D341Med (cell line): Measurements from ENCODE around the gene ALDOB.

Source experiments
- DNase-seq: peaks from one replicate; pipeline ENCODE4 v3.0.0; 2012; ENCODE audit warnings: low spot score

ALDOB gene

DNA sequence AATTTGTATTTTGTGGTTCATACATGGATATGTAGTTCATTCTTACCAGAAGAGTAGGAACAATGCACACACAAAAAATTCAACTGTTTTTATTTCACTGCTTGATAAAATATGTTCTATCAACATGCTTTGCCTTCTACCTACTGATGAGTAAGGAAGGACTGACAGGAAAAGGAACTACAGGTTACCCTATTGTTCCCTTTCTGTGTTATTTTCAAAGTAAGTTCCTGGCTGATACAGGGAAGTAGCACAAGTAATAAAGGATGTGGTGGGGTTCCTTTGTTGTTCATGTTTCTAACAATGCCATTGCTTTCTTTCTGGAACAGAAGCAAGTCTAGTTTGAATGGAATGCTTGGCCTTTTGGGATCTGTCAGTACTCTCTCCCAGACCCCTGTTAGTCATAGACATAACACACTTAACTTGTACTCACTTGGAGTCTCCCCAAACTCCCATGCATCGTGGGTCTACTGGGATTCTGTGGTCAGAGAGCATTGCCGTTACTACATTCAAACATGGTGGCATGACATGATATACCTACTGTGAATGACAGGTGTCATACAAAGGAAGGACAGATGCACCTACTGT, 20.2 kb upstream of the ALDOB start:
- no peak for DNase-seq

DNA sequence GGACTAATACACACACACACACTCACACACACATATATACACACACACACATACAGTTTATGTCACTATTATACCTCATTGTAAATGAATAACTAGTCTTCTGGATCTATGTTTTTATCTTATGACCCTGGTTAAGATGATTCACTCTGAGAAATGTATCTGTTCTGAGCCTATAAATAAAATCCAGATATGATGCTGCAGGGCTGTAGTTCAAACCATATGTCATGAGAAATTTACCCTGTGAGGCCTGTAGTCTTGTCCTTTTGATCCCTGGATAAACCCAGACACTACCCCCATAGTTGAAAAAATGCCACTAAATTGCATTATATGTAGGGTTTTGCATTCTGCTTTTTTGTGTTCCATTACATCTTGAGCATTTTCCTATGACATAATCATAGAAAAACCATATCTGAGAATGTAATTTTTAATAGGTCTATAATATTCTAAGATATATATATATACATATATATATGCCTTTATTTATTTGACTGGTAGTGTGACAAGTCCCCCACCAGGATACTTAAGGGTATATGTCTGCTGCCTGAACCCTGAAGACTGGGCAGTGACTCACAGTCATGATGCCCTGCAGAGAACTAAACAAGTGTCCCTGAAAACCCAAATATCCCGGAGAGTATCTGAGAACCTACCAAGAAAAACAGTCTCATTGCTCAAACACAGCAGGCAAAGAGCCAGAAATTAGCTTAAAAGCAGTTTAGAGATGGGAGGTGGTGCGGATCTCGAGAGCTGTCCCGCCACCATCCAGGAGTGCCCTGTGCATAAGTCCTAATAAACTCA, 18.4 kb upstream of the ALDOB start:
- DNase-seq = no peak

DNA sequence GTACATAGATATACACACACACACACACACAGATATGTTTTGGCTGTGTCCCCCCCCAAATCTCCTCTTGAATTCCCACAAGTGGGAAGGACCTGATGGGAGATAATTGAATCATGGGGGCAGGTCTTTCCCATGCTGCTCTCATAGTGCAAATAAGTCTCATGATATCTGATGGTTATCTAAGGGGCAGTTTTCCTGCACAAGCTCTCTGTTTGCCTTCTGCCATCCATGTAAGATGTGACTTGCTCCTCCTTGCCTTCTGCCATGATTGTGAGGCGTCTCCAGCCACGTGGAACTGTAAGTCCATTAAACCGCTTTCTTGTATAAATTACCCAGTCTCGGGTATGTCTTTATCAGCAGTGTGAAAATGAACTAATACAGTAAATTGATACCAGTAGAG, 15.9 kb upstream of the ALDOB start:
- no peak for DNase-seq

DNA sequence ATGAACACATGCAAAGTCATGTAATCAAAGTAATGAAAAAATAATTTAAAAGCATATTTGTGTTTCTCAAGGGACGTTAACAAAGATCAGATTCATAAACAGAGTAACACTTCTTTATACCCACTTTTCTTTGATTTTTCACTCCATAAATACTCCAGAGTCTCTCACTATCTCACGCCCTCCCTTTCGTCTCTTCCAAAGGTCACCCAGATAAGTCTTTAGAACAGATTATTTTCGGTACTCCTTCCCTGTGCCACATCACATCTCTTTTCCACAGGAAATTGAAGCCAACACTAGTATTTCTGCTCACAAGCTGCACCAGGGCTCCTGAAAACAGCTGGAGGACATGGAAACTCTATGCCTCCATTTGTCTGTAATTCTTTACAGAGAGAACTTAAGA, 15.4 kb upstream of the ALDOB start:
- no peak for DNase-seq

DNA sequence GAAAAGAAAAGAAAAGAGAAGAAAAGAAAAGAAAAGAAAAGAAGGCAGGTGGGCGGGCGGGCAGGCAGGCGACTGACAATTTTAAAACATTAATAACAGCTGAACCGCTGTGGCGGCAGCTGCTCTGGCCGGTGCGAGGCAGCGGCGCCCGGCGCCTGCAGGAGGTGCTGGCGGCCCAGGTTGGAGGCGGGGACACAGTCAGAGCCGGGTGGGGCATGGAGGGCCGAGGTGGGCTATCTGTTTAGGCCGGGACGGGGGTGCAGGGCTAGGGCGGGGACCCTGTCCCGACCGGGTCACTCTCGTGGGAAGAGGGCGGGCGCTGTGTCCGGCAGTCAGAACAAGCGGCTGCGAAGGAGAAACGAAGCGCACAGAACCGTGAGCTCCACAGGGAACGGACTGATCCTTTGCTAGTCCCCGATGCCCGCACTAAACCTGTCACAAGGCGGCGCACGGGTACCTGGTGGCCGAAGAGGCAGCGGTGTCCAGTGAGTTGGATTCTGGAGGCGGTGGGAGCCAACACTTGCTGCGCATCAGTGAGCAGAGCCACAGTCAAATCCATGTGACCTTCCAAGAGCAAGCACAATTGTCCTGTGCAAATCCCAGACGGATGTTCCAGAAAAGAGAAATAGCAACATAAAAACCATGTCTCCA, 13.6 kb upstream of the ALDOB start:
- peak; percentile 94 for DNase-seq

DNA sequence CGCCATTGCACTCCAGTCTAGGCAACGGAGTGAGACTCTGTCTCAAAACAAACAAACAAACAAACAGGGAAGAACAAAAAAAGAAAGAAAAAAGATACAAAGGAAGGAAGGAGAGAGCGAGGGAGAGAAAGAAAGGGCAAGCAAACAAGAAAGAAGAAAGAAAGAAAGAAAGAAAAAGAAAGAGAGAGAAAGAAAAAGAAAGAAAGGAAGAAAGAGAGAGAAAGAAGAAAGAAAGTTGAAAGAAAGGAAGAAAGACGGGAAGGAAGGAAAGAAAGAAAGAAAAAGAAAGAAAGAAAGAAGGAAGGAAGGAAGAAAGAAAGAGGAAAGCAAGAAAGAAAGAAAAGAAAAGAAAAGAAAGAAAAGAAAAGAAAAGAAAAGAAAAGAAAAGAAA, 13.1 kb upstream of the ALDOB start:
- DNase-seq = no peak

DNA sequence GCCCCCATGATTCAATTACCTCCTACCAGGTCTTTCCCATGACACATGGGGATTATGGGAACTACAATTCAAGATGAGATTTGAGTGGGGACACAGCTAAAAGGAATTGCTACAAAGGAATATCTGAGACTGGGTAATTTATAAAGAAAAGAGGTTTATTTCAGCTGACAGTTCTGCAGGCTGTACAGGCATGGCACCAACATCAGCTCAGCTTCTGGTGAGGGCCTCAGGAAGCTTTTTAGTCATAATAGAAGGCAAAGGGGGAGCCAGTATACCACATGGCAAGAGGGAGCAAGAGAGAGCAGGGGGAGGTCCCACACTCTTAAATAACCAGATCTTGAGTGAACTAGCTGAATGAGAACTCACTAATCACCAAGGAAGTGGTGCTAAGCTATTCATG, 11.2 kb upstream of the ALDOB start:
- DNase-seq = no peak

DNA sequence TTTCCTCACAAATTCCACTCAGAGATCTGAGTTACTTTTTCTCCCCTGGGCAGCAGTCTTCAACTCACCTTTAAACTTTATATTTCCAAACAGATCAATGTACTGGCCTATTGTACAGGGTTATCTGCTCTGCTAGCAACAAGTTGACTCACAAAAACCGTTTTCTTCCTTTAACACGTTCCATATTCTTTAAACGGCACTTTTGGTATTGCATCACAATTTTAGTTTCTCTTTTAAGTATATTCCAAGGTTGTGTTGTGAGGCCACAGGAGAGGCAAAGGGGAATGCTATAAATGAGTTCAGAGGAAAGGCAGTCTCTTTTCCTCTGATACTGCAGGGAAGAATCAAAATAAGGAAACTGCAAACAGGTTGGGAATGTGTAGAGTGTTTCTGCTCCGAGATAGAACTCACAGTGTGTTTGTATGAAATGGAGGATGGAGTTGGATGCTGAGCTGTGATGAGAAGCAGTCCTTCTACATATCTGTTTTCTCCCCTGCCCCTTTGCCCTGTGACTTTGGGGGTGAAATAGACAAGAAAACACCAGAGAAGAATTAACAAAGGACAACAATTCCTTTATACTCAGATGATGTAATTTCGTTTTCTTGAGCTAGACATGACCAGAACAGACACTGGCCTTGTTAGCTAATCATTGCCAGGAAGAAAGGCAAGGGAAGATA, 9.9 kb upstream of the ALDOB start:
- DNase-seq = no peak

DNA sequence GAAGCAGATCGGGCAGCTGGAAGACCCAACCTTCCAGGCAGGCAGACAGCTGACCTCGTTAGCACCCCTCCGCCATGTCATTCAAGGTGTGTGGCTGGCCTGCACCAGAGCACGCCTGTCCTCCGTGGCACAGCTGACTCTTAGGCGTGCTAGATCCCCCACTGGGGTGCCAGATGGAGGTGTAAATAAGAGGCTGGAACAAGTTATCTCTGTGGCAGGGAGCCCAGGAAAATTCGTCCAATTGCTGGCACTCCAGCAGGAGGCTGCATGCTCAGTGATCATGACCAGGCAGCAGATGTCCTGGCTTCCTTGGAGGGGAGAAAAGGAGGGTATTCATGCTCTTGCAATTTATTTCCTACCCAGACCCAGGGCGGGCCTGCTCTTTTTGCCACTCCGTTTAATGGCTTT, 7.8 kb upstream of the ALDOB start:
- peak; percentile 48 for DNase-seq

DNA sequence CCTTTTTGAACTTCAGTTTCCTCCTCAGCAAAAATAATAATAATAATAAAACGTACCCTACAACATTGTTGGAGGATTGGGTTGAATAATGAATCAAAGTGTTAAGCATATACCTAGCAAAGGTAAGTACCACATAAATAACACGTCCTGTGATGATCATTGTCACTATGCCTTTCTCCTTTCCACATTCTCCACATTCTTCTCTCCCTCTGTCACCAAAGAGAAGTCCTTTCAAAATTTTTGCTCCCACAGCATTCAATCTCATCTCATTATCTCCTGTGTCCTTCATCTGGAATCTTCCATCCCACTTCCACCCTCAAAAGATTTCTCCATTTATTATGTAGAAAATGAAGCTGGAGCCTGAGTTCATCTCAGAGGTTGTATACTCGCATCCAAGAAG, 7.2 kb upstream of the ALDOB start:
- no peak for DNase-seq

DNA sequence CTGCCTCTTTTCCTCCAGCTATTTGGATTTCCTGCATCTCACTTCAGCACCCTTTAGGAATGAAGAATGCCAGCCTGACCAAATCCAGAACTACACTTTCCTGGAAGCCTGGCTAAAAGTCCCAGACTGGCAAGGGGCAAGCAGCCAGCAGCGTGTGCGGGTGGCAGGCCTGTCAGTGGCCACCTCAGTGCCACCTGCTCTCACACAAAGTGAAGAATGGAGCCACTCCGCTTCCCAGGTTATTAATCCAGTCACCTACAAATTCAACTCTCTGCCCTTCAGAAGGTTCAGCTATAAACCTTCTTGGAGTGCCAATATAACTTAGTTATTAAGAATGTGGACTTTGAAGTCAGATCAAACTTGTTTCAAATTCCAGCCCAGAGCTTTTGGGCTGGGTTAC, 6.7 kb upstream of the ALDOB start:
- no peak for DNase-seq

DNA sequence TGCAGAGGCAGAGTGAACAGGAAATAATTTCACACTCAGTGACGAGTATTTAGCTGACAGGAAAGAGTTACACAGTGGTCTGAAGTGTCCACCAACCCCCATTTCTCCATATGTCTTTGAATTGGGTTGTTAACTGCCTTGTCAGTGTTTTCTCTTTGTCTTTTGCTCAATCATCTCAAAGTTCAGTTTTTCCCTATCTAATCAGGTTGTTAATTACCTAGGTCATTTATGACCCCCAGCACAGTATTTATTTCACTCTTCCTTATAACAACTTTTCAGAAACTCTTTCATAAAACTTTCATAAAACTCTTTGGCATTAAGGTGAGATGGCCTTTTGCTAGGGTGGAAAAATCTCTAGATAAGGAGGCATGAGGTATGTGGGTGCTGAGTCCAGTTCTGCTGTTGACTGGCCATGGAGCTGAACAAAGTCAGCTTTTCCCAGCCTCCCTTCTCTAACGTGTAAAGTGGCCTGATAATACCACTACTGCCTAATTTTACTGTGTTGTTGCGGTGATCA, 5.2 kb upstream of the ALDOB start:
- no peak for DNase-seq

DNA sequence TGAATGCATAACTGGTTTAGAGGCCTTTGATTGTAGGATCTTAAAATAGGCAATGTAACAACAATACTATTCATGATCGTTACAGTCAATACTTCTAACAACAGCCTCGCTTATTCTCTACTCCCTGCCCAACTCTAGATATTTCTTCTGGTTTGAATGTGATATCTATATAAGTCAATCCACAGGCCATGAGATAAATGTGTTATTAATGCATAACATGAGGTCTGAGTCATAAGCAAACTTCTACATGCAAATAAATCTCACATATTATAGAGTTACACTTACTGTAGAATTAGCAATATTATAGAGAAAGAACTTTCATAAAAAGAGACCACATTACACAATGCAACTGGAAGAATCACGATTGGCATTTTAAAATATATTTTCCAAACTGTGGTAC, 2.9 kb upstream of the ALDOB start:
- DNase-seq = no peak

DNA sequence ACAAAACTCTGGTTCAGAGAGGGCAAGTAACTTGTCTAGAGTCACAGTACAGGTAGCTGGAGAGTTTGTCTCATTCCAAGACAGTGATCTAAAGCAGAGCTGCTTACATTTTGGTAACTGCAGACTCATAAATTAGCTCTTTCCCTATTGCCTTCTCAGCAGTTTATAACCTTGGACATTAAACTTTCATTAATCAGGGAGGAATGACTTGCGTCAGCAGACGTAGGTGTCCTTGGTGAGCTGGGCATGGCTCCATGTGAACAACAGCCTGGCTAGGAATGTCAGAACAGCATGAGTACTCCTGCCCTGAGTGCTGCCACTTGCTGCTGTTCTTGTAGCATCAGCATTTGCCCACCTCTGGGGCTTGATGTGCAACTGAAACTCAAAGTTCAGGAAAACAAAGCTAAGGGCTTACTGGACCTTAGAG, 2.2 kb upstream of the ALDOB start:
- no peak for DNase-seq

DNA sequence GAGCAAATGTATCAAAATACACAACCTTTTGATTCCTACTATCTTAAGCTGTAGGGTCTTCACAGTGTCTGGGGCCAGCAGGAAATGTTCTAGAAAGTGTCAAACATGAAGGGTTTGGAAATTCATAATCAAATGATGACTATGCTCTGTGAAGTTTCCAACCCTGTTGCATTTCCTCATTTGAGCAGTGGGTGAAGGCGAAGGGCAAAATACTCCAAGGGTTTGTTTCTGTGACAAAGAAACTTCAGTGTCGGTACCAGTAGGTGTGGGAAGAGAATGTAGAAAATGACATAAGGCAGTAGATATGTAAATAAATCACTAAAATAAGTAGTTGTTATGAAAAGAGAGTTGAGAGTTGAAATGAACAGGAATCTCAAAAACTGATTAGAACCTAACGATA, 576 bp downstream of the ALDOB start:
- no peak for DNase-seq

DNA sequence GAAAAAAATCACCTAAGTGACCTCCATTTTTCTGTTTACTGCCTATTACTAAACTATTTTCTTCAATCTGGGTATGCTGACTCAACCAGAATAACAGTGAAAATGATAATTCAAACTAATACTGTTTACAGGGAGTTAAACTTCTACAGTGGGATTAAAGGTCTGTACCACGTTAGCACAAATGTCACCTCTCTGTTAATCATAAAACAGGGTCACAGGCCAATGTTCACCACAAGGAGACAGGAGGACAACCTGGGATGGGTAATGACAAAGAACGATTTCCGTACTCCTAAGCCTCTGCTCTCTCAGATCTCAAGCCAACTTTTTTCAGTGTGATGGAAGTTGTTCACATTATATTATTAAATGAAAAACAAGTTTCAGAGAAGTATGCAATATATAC, 2.3 kb downstream of the ALDOB start:
- no peak for DNase-seq

DNA sequence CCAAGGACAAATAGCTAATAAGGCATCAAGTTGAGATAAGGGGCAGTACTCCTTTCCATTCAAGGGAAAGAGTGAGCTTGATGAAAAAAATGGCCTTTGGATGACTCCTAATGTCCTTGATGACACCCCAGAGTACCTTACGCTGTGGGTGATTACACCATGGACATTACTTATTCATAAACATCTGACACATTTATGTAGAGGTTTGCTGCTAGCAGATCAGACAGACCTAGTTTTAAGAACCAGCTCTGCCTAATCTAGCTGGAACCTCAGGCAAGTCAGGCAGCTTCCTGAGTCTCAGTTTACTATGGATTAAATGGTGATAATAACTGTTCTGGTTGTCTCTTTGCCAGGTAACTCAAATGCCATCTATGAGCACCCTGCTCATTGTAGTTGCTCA, 2.8 kb downstream of the ALDOB start:
- no peak for DNase-seq

DNA sequence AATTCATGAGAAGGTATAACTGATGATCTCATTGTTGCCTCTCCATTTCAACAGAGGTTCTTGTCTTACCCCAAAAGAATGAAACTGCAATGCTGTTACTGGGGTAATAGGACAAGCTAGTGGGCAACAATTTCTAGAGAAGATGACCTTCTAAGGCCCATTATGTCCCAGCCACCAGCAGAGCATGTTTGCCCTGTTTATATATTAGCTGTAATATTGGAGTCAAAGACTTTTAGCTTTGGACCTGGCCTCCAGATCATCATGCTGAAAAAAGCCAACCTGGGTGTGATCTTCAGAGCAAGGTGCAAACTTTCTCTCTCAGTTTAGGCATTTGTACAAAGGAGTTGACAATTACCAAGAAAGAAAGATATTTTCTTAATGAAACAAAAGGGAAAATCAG, 3.4 kb downstream of the ALDOB start:
- DNase-seq = no peak

DNA sequence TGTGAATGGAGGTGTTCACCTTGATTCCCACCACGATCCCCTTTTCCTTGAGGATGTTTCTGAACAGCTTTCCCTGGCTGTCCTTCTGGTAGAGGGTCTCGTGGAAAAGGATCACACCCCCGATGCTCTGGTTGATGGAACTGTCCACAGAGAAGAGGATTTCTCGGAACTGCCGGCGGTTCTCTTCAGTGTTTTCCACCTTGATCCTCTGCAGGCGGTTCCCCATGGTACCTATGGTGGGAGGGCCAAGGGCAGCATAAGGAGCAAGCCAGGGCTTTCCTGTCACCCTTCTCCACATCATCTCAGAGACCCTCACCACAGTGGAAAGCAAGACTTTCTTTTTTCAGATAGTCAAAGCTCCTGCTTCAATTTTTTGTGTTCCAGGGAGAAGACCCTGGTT, 5.8 kb downstream of the ALDOB start:
- DNase-seq = no peak

DNA sequence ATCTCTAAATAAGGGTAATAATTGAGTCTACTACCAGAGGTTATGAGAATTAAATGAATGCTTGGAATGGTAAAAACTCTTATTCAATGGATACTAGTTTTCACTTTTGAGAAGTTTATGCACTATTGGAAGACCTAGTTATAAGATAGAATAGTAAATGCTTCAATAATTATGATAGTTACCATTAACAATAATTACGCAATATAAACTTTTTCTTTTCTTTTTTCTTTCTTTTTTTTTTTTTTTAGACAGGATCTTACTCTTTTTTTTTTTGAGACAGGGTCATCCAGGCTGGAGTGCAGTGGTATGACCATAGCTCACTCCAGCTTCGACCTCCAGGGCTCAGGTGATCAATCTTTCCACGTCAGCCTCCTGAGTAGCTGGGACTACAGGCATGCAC, 6.7 kb downstream of the ALDOB start:
- DNase-seq = no peak

DNA sequence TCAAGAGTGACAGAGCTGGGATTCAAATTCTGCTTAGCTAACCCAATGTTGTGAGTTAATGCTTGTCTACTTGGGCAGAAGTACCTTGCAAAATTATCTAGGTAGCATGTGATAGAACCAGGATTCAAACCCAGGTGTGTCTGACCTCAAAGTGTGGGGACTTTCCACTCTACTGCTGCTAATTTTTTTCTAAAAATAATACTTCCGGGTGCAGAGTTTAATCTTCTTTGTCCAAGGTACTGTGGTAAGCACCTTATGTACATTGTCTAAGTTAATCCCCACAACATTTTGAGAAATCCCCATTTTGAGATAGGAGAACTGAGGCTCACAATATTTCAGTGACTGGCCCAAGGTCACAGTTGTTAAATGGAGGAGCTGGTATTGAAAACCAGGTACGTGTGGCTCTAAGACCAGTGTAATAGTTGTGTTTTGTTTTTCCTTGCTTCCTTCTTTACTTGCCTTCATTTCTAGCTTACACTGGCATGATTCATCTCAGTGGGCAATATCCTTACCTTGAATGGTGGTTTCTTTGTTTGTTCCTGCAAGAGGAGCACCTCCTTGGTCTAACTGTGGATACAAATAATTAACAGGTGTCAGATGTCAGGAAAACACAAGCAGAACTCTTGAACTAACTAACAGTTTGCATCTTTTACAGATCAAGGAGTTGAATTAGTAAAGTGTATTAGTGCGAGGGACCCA, 7.5 kb downstream of the ALDOB start:
- no peak for DNase-seq

DNA sequence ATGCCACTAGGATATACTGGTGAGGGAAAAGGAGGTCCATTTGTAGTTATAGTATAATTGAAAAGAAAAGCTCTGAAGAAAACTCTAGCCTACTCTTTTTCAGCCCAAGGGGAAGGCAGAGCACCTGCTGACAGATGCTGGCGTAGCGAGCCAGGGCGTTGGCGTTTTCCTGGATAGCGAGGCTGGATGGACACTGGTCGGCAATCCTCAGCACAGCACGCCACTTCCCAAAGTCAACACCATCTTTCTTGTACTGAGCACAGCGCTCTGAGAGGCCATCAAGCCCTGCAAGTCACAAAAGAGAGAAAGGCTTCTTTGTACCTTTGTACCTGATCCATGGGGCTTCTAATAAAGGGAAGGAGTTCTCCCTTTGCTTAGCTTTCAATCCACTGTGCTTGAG, 8.2 kb downstream of the ALDOB start:
- DNase-seq = no peak
